ENCODE data around the gene BIN2.

BIN2 gene

DNA sequence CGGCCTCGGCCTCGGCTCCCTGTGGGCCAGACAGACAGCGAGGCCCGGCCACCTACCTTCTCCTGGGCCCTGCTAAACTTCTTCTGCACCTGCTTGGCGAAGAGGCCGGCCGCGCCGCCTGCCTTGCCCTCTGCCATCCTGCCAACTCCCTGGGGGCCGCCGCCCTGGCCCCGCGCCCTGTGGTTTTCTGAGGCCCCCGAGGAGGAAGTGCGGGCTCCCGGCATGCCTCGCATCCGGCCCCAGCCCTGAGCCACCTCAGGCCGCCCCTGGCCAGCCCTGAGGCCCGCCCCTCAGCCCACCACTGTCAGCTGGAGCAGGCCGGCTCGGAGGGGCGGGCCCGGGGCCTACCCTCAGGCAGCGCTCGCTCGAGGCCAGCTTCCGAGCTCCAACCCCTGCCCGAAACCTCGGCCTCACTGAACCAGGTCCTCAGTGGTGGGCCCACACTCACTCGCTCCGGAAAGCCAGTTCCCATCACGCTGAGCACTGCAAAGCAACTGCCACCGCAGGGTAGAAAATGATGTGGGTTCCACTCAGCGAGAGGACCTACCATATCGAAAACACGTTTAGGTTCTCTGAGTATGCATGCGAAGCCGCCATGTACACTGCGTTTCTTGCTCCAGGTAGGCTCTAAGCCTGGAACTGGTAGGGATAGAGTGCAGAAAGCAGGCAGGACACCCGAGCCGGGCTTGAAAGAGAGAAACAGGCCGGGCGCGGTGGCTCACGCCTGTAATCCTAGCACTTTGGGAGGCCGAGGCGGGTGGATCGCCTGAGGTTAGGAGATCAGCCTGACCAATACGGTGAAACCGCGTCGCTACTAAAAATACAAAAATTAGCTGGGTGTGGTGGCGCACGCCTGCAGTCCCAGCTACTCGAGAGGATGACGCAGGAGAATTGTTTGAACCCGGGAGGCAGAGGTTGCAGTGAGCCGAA is at the start of gene BIN2:
Gene BIN2 (minus strand): TSS at position 209 of the 930 bp plus-strand sequence. CDS start 72 bp downstream, at position 137.
- no peaks in the 10 kb centered on the region for H3K27me3 Mint-ChIP-seq
- DNase-seq (peak; percentile 83), ATAC-seq (peak; percentile 79)
- H3K4me1 Mint-ChIP-seq: peaks cover 83% of the 10 kb centered on the region
- H3K27ac Mint-ChIP-seq: peak within 1 kb of the TSS; percentile 98
- H3K9me3 Mint-ChIP-seq: no peaks in the 10 kb centered on the region
- H3K4me3 Mint-ChIP-seq: peak within 1 kb of the TSS; percentile 94
- peaks cover 18% of the 10 kb centered on the region for H3K36me3 Mint-ChIP-seq (ENCODE audit: low read depth)

DNA sequence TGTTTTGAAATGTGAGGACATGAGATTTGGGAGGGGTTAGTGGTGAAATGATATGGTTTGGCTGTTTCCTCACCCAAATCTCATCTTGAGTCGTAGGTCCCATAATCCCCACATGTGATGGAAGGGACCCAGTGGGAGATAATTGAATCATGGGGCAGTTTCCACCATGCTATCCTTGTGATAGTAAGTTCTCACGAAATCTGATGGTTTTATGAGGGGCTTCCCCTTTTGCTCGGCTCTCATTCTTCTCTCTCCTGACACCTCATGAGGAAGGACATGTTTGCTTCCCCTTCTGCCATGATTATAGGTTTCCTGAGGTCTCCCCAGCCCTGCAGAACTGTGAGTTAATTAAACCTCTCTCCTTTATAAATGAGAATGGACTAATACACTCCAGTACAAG is 49.2 kb upstream of the BIN2 start:
- Mint-ChIP-seq H3K27ac (no peak overlapping the region), H3K36me3 (ENCODE audit: low read depth) (peaks cover 67% of the 10 kb centered on the region), H3K4me1 (peaks cover 62% of the 10 kb centered on the region), H3K9me3 (peaks cover 5% of the 10 kb centered on the region), H3K27me3 (peaks cover 2% of the 10 kb centered on the region), H3K4me3 (no peak overlapping the region)
- no peak for ATAC-seq
- no peak for DNase-seq

DNA sequence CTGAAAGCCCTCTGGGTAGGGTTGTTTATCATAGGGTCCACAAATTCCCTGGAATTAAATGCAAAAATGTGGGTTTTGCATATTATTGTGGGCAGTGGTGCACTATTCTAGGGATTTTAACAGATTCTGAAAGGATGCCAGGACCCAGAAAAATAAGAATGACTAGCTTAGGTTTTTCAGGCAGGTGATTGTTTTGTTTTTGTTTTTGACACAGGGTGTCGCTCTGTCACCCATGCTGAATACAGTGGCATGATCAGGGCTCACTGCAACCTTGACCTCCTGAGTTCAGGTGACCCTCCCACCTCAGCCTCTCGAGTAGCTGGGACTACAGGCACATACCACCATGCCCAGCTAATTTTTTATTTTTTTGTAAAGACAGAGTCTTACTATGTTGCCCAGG is 48.0 kb upstream of the BIN2 start:
- H3K27ac Mint-ChIP-seq: no peak overlapping the region
- DNase-seq (no peak), ATAC-seq (no peak)
- peaks cover 2% of the 10 kb centered on the region for H3K27me3 Mint-ChIP-seq
- peaks cover 5% of the 10 kb centered on the region for H3K9me3 Mint-ChIP-seq
- H3K4me3 Mint-ChIP-seq: no peak overlapping the region
- peaks cover 68% of the 10 kb centered on the region for H3K4me1 Mint-ChIP-seq
- H3K36me3 Mint-ChIP-seq (ENCODE audit: low read depth): peaks cover 65% of the 10 kb centered on the region

DNA sequence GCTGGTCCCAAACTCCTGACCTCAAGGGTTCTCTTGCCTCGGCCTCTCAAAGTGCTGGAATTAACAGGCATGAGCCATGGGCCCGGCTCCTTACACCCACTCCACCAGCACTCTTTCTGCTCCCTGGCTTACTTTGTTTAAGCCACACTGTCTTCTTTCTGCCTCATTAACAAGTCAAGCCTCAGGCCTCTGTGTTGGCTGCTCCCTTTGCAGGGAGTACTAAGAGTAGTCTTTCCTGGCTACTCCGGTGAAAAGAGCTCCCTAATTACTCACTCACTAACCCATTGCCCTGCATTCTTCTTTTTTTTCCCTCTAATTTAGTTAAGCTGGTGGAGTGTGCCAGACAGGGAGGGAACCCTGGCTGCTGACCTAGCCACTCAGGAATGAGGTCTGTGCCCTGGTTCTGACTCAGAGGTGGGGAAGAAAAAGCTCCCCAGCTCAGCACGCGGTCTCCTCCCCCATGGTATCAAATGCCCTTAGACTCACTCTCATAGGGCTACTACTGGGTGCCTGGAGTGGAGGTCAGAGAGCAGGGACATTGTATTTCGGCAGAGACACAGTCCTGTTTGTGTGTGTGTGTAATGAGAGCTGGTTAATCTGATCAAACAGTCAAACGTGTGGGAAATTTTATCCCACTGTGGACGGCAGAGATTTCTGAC is 47.5 kb upstream of the BIN2 start:
- ATAC-seq: no peak
- peaks cover 5% of the 10 kb centered on the region for H3K9me3 Mint-ChIP-seq
- peaks cover 62% of the 10 kb centered on the region for H3K36me3 Mint-ChIP-seq (ENCODE audit: low read depth)
- peak overlapping the region; percentile 2 for H3K4me3 Mint-ChIP-seq
- peak overlapping the region; percentile 64 for H3K27ac Mint-ChIP-seq
- H3K4me1 Mint-ChIP-seq: peaks cover 70% of the 10 kb centered on the region
- DNase-seq: no peak
- peaks cover 2% of the 10 kb centered on the region for H3K27me3 Mint-ChIP-seq

DNA sequence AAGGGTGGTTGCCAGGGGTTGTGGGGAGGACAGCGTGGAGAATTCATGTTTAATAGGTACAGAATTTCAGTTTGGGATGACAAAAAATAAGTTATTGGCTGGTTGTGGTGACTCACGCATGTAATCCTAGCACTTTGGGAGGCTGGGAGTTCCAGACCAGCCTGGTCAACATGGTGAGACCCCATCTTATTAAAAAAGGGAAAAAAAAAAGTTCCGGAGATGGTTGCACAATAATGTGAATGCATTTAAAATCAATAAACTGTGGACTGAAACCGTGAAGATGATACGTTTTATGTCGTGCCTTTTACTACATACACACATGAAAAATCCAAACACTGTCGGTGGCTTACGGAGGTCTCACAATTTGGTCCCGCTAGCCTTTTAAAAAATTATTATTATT is 46.7 kb upstream of the BIN2 start:
- Mint-ChIP-seq H3K27me3 (peaks cover 2% of the 10 kb centered on the region), H3K9me3 (peaks cover 5% of the 10 kb centered on the region), H3K4me1 (peaks cover 70% of the 10 kb centered on the region), H3K4me3 (peak overlapping the region; percentile 19), H3K27ac (no peak overlapping the region), H3K36me3 (ENCODE audit: low read depth) (peaks cover 57% of the 10 kb centered on the region)
- ATAC-seq (no peak), DNase-seq (no peak)

DNA sequence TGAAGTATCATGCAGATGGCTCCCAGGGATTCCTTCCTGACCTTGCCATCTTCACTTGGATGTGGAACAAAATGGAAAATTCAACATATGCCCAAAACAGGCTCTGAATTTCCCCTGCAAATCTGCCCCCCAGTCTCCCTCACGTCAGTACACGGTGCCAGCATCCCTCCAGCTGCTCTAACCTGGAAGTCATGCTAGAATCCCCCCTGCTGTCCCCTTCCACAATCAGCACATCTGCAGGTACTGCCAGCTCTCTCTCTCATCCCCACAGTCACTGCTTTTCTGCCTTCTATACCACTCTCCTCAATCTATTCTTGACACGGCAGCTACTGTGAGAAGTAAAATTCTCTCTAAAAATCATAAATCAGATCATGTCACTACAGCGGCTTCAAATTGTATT is 45.6 kb upstream of the BIN2 start:
- H3K27me3 Mint-ChIP-seq: peaks cover 2% of the 10 kb centered on the region

DNA sequence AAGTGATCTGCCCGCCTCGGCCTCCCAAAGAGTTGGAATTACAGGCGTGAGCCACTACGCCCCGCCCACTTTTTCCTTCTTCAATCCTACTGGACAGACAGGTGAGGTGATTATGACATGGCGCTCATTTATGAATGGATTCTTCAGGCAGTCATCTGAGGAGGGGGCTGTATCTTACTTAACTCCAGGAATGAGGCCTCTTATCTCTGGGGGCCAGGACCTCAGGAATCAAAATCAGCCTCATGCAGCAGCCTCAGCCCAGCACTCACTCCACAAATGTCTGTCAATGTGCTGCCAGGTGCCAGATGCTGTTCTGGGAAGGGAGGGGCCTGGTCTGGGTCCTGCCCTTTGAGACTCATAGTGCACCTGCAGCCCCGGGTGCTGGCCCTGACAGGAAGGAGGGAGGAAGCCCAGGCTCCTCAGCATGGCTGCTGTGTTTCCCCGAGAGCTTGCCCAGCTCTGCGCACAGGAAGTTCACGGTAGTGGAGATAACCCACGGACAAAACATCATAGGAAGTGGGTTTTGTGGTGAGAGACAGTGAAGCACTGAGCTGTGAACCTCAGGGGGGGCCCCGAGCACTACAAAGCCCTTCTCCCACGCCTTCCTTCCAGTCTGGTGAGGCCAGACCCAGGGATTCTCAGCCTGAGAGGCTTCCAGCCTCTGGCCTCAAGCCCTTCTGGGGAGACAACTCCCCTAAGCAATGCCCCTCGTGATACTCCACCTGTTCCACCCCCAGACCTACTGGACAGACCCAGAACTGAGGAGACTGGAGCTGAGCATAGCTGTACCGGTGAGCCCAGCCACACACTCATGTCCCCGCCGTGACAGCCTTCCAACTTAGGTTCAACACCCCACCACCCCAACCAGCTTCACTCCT is 44.9 kb upstream of the BIN2 start:
- peaks cover 64% of the 10 kb centered on the region for H3K4me1 Mint-ChIP-seq
- peaks cover 2% of the 10 kb centered on the region for H3K27me3 Mint-ChIP-seq
- DNase-seq (peak; percentile 87), ATAC-seq (peak; percentile 97)
- peak overlapping the region; percentile 72 for H3K27ac Mint-ChIP-seq
- peak overlapping the region; percentile 62 for H3K4me3 Mint-ChIP-seq
- peaks cover 46% of the 10 kb centered on the region for H3K36me3 Mint-ChIP-seq (ENCODE audit: low read depth)
- H3K9me3 Mint-ChIP-seq: peaks cover 5% of the 10 kb centered on the region

More for the DNA sequence above, 45.6 kb upstream of the BIN2 start:
- H3K36me3 Mint-ChIP-seq (ENCODE audit: low read depth): peaks cover 50% of the 10 kb centered on the region
- peak overlapping the region; percentile 72 for H3K27ac Mint-ChIP-seq
- ATAC-seq (no peak), DNase-seq (no peak)
- peaks cover 67% of the 10 kb centered on the region for H3K4me1 Mint-ChIP-seq
- peak overlapping the region; percentile 62 for H3K4me3 Mint-ChIP-seq
- H3K9me3 Mint-ChIP-seq: peaks cover 5% of the 10 kb centered on the region

DNA sequence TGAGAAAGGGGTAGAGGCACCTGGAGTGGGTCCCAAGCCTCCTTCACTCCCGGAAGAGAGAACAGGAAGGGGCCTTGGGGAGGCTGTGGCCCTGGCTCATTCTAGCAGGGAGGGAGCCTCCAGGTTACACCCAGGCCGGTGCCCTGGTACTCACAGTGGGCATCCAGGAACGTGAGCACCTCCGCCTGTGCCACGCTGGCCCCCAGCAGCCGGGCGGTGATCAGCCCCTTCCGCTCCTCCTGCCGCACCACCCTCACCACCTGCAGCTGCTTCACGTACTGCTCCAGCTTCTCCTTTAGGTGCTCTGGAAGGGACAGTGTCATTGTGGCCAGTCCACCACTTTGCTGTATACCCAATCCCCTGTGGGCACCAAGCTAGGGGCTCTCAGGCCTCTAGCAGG is 41.3 kb upstream of the BIN2 start:
- no peak overlapping the region for H3K4me3 Mint-ChIP-seq
- no peak for ATAC-seq
- H3K36me3 Mint-ChIP-seq (ENCODE audit: low read depth): peaks cover 30% of the 10 kb centered on the region
- no peaks in the 10 kb centered on the region for H3K9me3 Mint-ChIP-seq
- DNase-seq: no peak
- no peak overlapping the region for H3K27ac Mint-ChIP-seq
- H3K27me3 Mint-ChIP-seq: peaks cover 2% of the 10 kb centered on the region
- peaks cover 31% of the 10 kb centered on the region for H3K4me1 Mint-ChIP-seq

DNA sequence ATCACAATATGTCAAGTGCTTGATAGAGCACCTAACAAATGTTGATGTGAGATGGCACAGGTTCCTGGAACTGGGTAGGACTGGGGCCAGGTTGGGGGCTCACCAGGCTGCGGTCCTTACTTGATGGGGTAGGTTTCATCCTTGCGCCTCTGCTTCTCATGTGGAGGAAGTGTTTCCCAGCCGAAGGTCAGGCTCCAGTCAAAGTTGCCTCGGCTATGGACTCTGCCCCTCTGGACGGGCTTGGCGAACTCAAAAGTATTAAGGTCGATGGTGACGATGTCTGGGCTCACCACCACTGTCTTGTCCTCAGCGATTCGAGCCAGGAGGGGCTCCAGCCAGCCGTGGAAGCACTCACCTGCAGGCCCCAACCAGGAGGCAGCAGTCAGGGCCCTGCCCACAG is 40.0 kb upstream of the BIN2 start:
- peaks cover 31% of the 10 kb centered on the region for H3K36me3 Mint-ChIP-seq (ENCODE audit: low read depth)
- H3K9me3 Mint-ChIP-seq: no peaks in the 10 kb centered on the region
- H3K4me1 Mint-ChIP-seq: peaks cover 19% of the 10 kb centered on the region
- no peak overlapping the region for H3K27ac Mint-ChIP-seq
- no peak overlapping the region for H3K4me3 Mint-ChIP-seq
- ATAC-seq (no peak), DNase-seq (no peak)
- peaks cover 2% of the 10 kb centered on the region for H3K27me3 Mint-ChIP-seq

- H3K27ac Mint-ChIP-seq: no peak overlapping the region
- peaks cover 14% of the 10 kb centered on the region for H3K4me1 Mint-ChIP-seq
- peaks cover 35% of the 10 kb centered on the region for H3K36me3 Mint-ChIP-seq (ENCODE audit: low read depth)
- DNase-seq (no peak), ATAC-seq (no peak)
- H3K9me3 Mint-ChIP-seq: no peaks in the 10 kb centered on the region
- no peaks in the 10 kb centered on the region for H3K27me3 Mint-ChIP-seq
- no peak overlapping the region for H3K4me3 Mint-ChIP-seq
Observed at GRCh38 chr12:51362747-51363342, 38.9 kb upstream of the BIN2 start.

DNA sequence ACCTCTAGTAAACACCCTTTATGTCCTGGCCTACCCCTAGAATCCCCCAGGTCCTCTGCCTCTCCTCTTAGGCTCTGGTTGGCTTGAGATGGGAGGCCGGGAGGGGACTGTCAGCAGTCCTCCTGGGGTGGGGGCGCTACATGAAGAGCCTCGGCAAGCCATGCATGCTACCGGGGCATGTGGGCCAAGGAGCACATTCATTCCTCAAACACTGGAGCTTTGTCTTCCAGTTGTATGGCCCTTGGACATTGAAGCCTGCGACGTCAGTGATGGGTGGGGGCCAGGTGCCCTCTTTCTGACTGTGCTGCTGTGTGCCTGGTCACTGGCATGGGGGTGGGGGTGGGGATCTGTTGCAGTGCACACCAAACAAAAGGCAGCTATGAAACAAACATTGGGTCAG is 38.3 kb upstream of the BIN2 start:
- H3K27me3 Mint-ChIP-seq: no peaks in the 10 kb centered on the region
- peaks cover 32% of the 10 kb centered on the region for H3K36me3 Mint-ChIP-seq (ENCODE audit: low read depth)
- no peaks in the 10 kb centered on the region for H3K9me3 Mint-ChIP-seq
- DNase-seq (no peak), ATAC-seq (no peak)
- peaks cover 15% of the 10 kb centered on the region for H3K4me1 Mint-ChIP-seq
- no peak overlapping the region for H3K4me3 Mint-ChIP-seq
- no peak overlapping the region for H3K27ac Mint-ChIP-seq

DNA sequence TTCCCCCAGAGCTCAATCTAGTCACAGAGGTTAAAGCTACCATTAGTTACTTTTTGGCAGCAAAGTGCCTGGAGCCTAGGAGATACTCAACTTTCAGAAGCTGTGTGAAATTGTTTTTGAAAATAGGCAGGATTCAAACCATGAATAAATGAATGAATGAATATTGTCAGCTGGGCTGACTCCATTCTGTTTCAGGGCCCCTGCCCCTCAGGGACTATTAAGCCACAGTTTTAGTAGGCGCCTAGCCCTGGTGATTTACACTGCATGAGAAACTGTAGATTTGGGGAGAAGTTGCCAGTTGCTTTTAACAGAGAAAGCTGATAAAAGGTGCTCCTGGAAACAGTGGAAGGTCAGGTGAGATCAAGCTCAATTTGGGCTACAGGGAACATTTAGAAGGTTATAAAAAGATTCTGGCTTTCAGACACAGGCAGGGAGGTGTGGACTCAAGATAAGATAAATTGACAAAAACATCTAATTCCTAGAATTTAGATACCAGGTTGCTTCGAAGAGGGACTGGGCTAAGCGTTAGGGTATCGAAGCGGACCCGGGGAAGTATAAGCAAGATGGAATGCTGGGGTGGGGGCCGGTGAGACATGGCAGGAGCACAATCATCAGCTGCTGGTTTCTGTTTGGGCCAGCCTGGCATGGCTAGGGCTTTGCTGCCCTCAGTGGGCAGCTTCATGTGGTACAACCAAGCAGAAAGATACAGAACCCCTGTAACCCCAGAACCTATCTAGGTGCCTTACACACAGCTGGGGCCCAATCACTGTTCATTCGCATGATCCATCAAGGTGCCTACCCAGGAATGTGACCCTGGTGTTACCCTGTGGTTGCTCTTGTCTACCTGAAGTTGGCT is 37.4 kb upstream of the BIN2 start:
- H3K36me3 Mint-ChIP-seq (ENCODE audit: low read depth): peaks cover 35% of the 10 kb centered on the region
- no peak overlapping the region for H3K4me3 Mint-ChIP-seq
- no peak for ATAC-seq
- DNase-seq: no peak
- H3K4me1 Mint-ChIP-seq: peaks cover 19% of the 10 kb centered on the region
- H3K27ac Mint-ChIP-seq: no peak overlapping the region
- no peaks in the 10 kb centered on the region for H3K9me3 Mint-ChIP-seq
- H3K27me3 Mint-ChIP-seq: no peaks in the 10 kb centered on the region

DNA sequence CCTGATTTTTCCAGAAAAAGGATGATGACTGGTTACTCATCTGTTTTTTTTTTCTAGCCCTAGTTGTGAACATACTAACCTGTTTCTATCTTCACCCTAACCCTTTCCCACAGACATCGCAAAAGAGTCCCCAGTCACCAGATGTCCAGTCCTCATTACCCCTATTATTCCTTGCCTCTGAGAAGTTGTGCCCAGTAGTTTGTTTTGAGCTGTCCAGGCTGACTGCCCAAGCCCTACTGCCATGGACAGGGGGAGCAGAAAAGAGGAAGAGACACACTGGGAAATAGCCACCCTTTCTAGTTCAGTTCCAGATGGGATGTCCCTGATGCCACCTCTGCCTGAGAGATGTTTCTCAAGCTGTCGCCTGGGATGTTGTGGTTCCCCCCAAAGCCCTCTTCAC is 36.3 kb upstream of the BIN2 start:
- H3K9me3 Mint-ChIP-seq: no peaks in the 10 kb centered on the region
- H3K27me3 Mint-ChIP-seq: no peaks in the 10 kb centered on the region
- DNase-seq (no peak), ATAC-seq (no peak)
- peaks cover 35% of the 10 kb centered on the region for H3K36me3 Mint-ChIP-seq (ENCODE audit: low read depth)
- no peak overlapping the region for H3K27ac Mint-ChIP-seq
- H3K4me3 Mint-ChIP-seq: no peak overlapping the region
- H3K4me1 Mint-ChIP-seq: peaks cover 19% of the 10 kb centered on the region
